ENCODE measurements around the gene KLHL25. TPM values are rescaled to one million over a fixed set of nuclear protein-coding genes. Genes with fewer than 3 reads are reported as not detected.
"Not testable (repeated sequence)": the region's sequence is repeated elsewhere in the genome, so short reads cannot be mapped to it uniquely, and the experiment has no call there.

The KLHL25 gene
- total and polyA plus RNA-seq, 4 donors: 2.3 to 34.2 (median 11.4) TPM

GRCh38 chr15:85804481-85805170 lies 9.9 kb upstream of the KLHL25 start:
- no peak for DNase-seq (ENCODE audit: low spot score)
- 73% methylated on average over 7 of the region's 7 CpGs for WGBS
- no peak for TF ChIP-seq RAD21 (IDR thresholded peaks at IDR 0.05)
- no peak for TF ChIP-seq ATF3 (IDR thresholded peaks at IDR 0.05)
- no peak for TF ChIP-seq EGR1 (IDR thresholded peaks at IDR 0.05; ENCODE audit: low read depth in 2 of 2)
- no peak for TF ChIP-seq NR2F2 (IDR thresholded peaks at IDR 0.05)
- H3K9me3 ChIP-seq (ENCODE audit: control insufficient read depth in 4 of 4, low read length in 3 of 4): no peaks in the 10 kb centered on the region
- H3K27ac ChIP-seq (ENCODE audit: low read depth in 1 of 2, low read length in 2 of 2): no peak overlapping the region
- H3K4me3 ChIP-seq (ENCODE audit: low read depth in 1 of 3, low read length in 3 of 3): no peak overlapping the region
- H3K36me3 ChIP-seq (ENCODE audit: control insufficient read depth in 4 of 4, insufficient read depth in 3 of 4, low read depth in 1 of 4, low read length in 3 of 4): no peaks in the 10 kb centered on the region
- no peaks in the 10 kb centered on the region for H3K27me3 ChIP-seq (ENCODE audit: control insufficient read depth in 4 of 4, insufficient read depth in 4 of 4, low read length in 3 of 4)
- no peaks in the 10 kb centered on the region for H3K4me1 ChIP-seq (ENCODE audit: control insufficient read depth in 4 of 4, insufficient read depth in 4 of 4, low read length in 3 of 4)
- H3K9ac ChIP-seq (ENCODE audit: low read depth in 1 of 2, low read length in 2 of 2): no peak overlapping the region

GRCh38 chr15:85802617-85803016 lies 7.9 kb upstream of the KLHL25 start:
- not testable (repeated sequence) for H3K9ac ChIP-seq (ENCODE audit: low read depth in 1 of 2, low read length in 2 of 2); H3K27ac ChIP-seq (ENCODE audit: low read depth in 1 of 2, low read length in 2 of 2); H3K4me1 ChIP-seq (ENCODE audit: control insufficient read depth in 4 of 4, insufficient read depth in 4 of 4, low read length in 3 of 4); H3K4me3 ChIP-seq (ENCODE audit: low read depth in 1 of 3, low read length in 3 of 3); H3K9me3 ChIP-seq (ENCODE audit: control insufficient read depth in 4 of 4, low read length in 3 of 4); DNase-seq (ENCODE audit: low spot score); H3K36me3 ChIP-seq (ENCODE audit: control insufficient read depth in 4 of 4, insufficient read depth in 3 of 4, low read depth in 1 of 4, low read length in 3 of 4); H3K27me3 ChIP-seq (ENCODE audit: control insufficient read depth in 4 of 4, insufficient read depth in 4 of 4, low read length in 3 of 4)
- WGBS: 89% methylated on average over 9 of the region's 9 CpGs

- Histone ChIP-seq H3K27me3 (ENCODE audit: control insufficient read depth in 4 of 4, insufficient read depth in 4 of 4, low read length in 3 of 4) (no peaks in the 10 kb centered on the region), H3K4me3 (ENCODE audit: low read depth in 1 of 3, low read length in 3 of 3) (no peak overlapping the region), H3K4me1 (ENCODE audit: control insufficient read depth in 4 of 4, insufficient read depth in 4 of 4, low read length in 3 of 4) (no peaks in the 10 kb centered on the region), H3K9me3 (ENCODE audit: control insufficient read depth in 4 of 4, low read length in 3 of 4) (no peaks in the 10 kb centered on the region), H3K27ac (ENCODE audit: low read depth in 1 of 2, low read length in 2 of 2) (no peak overlapping the region), H3K9ac (ENCODE audit: low read depth in 1 of 2, low read length in 2 of 2) (no peak overlapping the region), H3K36me3 (ENCODE audit: control insufficient read depth in 4 of 4, insufficient read depth in 3 of 4, low read depth in 1 of 4, low read length in 3 of 4) (no peaks in the 10 kb centered on the region)
- DNase-seq (ENCODE audit: low spot score): peak; percentile 46
- 70% methylated on average over 9 of the region's 9 CpGs for WGBS
- TF ChIP-seq HNF4A (conservative IDR thresholded peaks at IDR 0.05) (peak; percentile 46 to 47), NR2F2 (IDR thresholded peaks at IDR 0.05) (no peak), MAX (IDR thresholded peaks at IDR 0.05) (no peak), JUND (IDR thresholded peaks at IDR 0.05) (peak; percentile 97 to 98), CTCF (IDR thresholded peaks at IDR 0.05; ENCODE audit: low read depth, low read length, missing input control) (peak; percentile 58), TAF1 (conservative IDR thresholded peaks at IDR 0.05) (no peak), EGR1 (IDR thresholded peaks at IDR 0.05; ENCODE audit: low read depth in 2 of 2) (no peak), YY1 (IDR thresholded peaks at IDR 0.05) (no peak), ZBTB33 (IDR thresholded peaks at IDR 0.05) (no peak), GABPA (IDR thresholded peaks at IDR 0.05 in 1 of 2, conservative IDR thresholded peaks at IDR 0.05 in 1 of 2) (no peak), RAD21 (IDR thresholded peaks at IDR 0.05) (peak; percentile 76 to 77), REST (IDR thresholded peaks at IDR 0.05) (no peak), FOXA2 (IDR thresholded peaks at IDR 0.05) (peak; percentile 38), SP1 (IDR thresholded peaks at IDR 0.05) (peak; percentile 40), RXRA (IDR thresholded peaks at IDR 0.05) (peak; percentile 63 to 72), ATF3 (IDR thresholded peaks at IDR 0.05) (peak; percentile 92), FOXA1 (IDR thresholded peaks at IDR 0.05) (no peak), HNF4G (IDR thresholded peaks at IDR 0.05) (no peak)
These were observed 5.9 kb upstream of the KLHL25 start for GRCh38 chr15:85800478-85801123.
